Measurements from ENCODE around the gene SETD9.

The SETD9 gene

DNA sequence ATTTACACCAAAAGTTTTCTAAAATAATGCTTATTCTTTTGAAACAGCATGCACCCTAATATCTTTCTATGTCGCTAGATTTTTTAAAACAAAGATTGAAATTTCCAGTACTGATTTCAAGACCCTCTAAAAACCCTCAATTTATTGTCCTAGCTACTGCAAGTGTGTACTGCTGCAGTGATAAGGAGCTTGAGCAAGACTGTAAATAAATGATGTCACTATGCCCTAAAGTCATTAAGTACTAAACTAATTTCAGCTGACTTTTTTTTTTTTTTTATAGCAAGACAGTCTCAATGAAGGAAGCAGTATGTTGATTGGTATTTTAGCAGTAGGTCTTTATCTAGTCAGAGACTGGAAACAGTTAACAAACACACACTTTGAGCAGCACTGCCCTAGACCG lies 54.8 kb downstream of the SETD9 start:
- Histone ChIP-seq H3K4me1 (ENCODE audit: insufficient read depth, low read length) (no peaks in the 10 kb centered on the region), H3K9ac (ENCODE audit: low read length) (no peak overlapping the region), H3K9me3 (ENCODE audit: low read length) (no peaks in the 10 kb centered on the region), H3K4me3 (ENCODE audit: low read depth in 1 of 2, low read length in 2 of 2) (no peak overlapping the region), H3K36me3 (ENCODE audit: insufficient read depth, low read length) (no peaks in the 10 kb centered on the region), H3K27me3 (ENCODE audit: control insufficient read depth in 1 of 2, insufficient read depth in 2 of 2, low read length in 2 of 2) (no peaks in the 10 kb centered on the region), H3K27ac (ENCODE audit: low read depth, low read length) (no peak overlapping the region)

Measured in muscle layer of colon (tissue), 2 donors.